ENCODE data around the gene SPEM1.

The SPEM1 gene

GRCh38 chr17:7406235-7406825 is 13.8 kb upstream of the SPEM1 start:
- no peak for TF ChIP-seq POLR2AphosphoS5 (IDR thresholded peaks at IDR 0.05; ENCODE audit: low read depth, low read length)
- no peak for TF ChIP-seq PAX5 (IDR thresholded peaks at IDR 0.05; ENCODE audit: insufficient read depth, low read length, severe bottlenecking)
- TF ChIP-seq SPI1 (IDR thresholded peaks at IDR 0.05; ENCODE audit: low read depth, low read length): no peak
- no peak for TF ChIP-seq TAF1 (IDR thresholded peaks at IDR 0.05; ENCODE audit: low read depth, low read length)
- TF ChIP-seq POLR2A (IDR thresholded peaks at IDR 0.05; ENCODE audit: low read depth, low read length): no peak
- TF ChIP-seq POU2F2 (IDR thresholded peaks at IDR 0.05; ENCODE audit: low read depth, low read length): no peak
- FAIRE-seq (no peak), DNase-seq (ENCODE audit: insufficient read length, low spot score) (no peak)

- TF ChIP-seq POU2F2 (IDR thresholded peaks at IDR 0.05; ENCODE audit: low read depth, low read length) (no peak), POLR2AphosphoS5 (IDR thresholded peaks at IDR 0.05; ENCODE audit: low read depth, low read length) (no peak), PAX5 (IDR thresholded peaks at IDR 0.05; ENCODE audit: insufficient read depth, low read length, severe bottlenecking) (no peak), TAF1 (IDR thresholded peaks at IDR 0.05; ENCODE audit: low read depth, low read length) (no peak), POLR2A (IDR thresholded peaks at IDR 0.05; ENCODE audit: low read depth, low read length) (no peak), SPI1 (IDR thresholded peaks at IDR 0.05; ENCODE audit: low read depth, low read length) (no peak)
- FAIRE-seq: no peak
These were observed 13.0 kb upstream of the SPEM1 start for GRCh38 chr17:7407082-7407481.

GRCh38 chr17:7407485-7408251 is 12.5 kb upstream of the SPEM1 start, which contains the start of gene NLGN2:
NLGN2 (plus strand) TSS chr17:7407845; CDS start chr17:7408256, 411 bp downstream.
- TF ChIP-seq POU2F2 (IDR thresholded peaks at IDR 0.05; ENCODE audit: low read depth, low read length) (no peak), SPI1 (IDR thresholded peaks at IDR 0.05; ENCODE audit: low read depth, low read length) (no peak), TAF1 (IDR thresholded peaks at IDR 0.05; ENCODE audit: low read depth, low read length) (no peak), PAX5 (IDR thresholded peaks at IDR 0.05; ENCODE audit: insufficient read depth, low read length, severe bottlenecking) (no peak), POLR2A (IDR thresholded peaks at IDR 0.05; ENCODE audit: low read depth, low read length) (no peak), POLR2AphosphoS5 (IDR thresholded peaks at IDR 0.05; ENCODE audit: low read depth, low read length) (no peak)
- DNase-seq (ENCODE audit: insufficient read length, low spot score) (no peak), FAIRE-seq (no peak)

More at GRCh38 chr17:7407082-7407481, 13.0 kb upstream of the SPEM1 start:
- no peak for DNase-seq (ENCODE audit: insufficient read length, low spot score)

- DNase-seq (ENCODE audit: insufficient read length, low spot score) (no peak), FAIRE-seq (no peak)
- no peak for TF ChIP-seq POU2F2 (IDR thresholded peaks at IDR 0.05; ENCODE audit: low read depth, low read length)
- no peak for TF ChIP-seq TAF1 (IDR thresholded peaks at IDR 0.05; ENCODE audit: low read depth, low read length)
- no peak for TF ChIP-seq POLR2AphosphoS5 (IDR thresholded peaks at IDR 0.05; ENCODE audit: low read depth, low read length)
- TF ChIP-seq PAX5 (IDR thresholded peaks at IDR 0.05; ENCODE audit: insufficient read depth, low read length, severe bottlenecking): no peak
- TF ChIP-seq POLR2A (IDR thresholded peaks at IDR 0.05; ENCODE audit: low read depth, low read length): no peak
- TF ChIP-seq SPI1 (IDR thresholded peaks at IDR 0.05; ENCODE audit: low read depth, low read length): no peak
These were observed 11.8 kb upstream of the SPEM1 start for GRCh38 chr17:7408252-7408727.

GRCh38 chr17:7408863-7409262 is 11.3 kb upstream of the SPEM1 start:
- TF ChIP-seq POU2F2 (IDR thresholded peaks at IDR 0.05; ENCODE audit: low read depth, low read length) (no peak), POLR2A (IDR thresholded peaks at IDR 0.05; ENCODE audit: low read depth, low read length) (no peak), POLR2AphosphoS5 (IDR thresholded peaks at IDR 0.05; ENCODE audit: low read depth, low read length) (no peak), TAF1 (IDR thresholded peaks at IDR 0.05; ENCODE audit: low read depth, low read length) (no peak), PAX5 (IDR thresholded peaks at IDR 0.05; ENCODE audit: insufficient read depth, low read length, severe bottlenecking) (no peak), SPI1 (IDR thresholded peaks at IDR 0.05; ENCODE audit: low read depth, low read length) (no peak)
- FAIRE-seq (no peak), DNase-seq (ENCODE audit: insufficient read length, low spot score) (no peak)

GRCh38 chr17:7409716-7410115 is 10.4 kb upstream of the SPEM1 start:
- DNase-seq (ENCODE audit: insufficient read length, low spot score) (no peak), FAIRE-seq (no peak)
- TF ChIP-seq PAX5 (IDR thresholded peaks at IDR 0.05; ENCODE audit: insufficient read depth, low read length, severe bottlenecking): no peak
- TF ChIP-seq SPI1 (IDR thresholded peaks at IDR 0.05; ENCODE audit: low read depth, low read length): no peak
- no peak for TF ChIP-seq POU2F2 (IDR thresholded peaks at IDR 0.05; ENCODE audit: low read depth, low read length)
- no peak for TF ChIP-seq POLR2AphosphoS5 (IDR thresholded peaks at IDR 0.05; ENCODE audit: low read depth, low read length)
- TF ChIP-seq POLR2A (IDR thresholded peaks at IDR 0.05; ENCODE audit: low read depth, low read length): no peak
- TF ChIP-seq TAF1 (IDR thresholded peaks at IDR 0.05; ENCODE audit: low read depth, low read length): no peak

GRCh38 chr17:7410634-7411426 is 9.3 kb upstream of the SPEM1 start:
- FAIRE-seq: no peak
- no peak for TF ChIP-seq SPI1 (IDR thresholded peaks at IDR 0.05; ENCODE audit: low read depth, low read length)
- TF ChIP-seq POLR2A (IDR thresholded peaks at IDR 0.05; ENCODE audit: low read depth, low read length): no peak
- TF ChIP-seq POLR2AphosphoS5 (IDR thresholded peaks at IDR 0.05; ENCODE audit: low read depth, low read length): no peak
- no peak for TF ChIP-seq POU2F2 (IDR thresholded peaks at IDR 0.05; ENCODE audit: low read depth, low read length)
- TF ChIP-seq PAX5 (IDR thresholded peaks at IDR 0.05; ENCODE audit: insufficient read depth, low read length, severe bottlenecking): no peak
- no peak for TF ChIP-seq TAF1 (IDR thresholded peaks at IDR 0.05; ENCODE audit: low read depth, low read length)
- DNase-seq (ENCODE audit: insufficient read length, low spot score): no peak

GRCh38 chr17:7411427-7411750 is 8.7 kb upstream of the SPEM1 start:
- TF ChIP-seq POLR2A (IDR thresholded peaks at IDR 0.05; ENCODE audit: low read depth, low read length) (no peak), PAX5 (IDR thresholded peaks at IDR 0.05; ENCODE audit: insufficient read depth, low read length, severe bottlenecking) (no peak), SPI1 (IDR thresholded peaks at IDR 0.05; ENCODE audit: low read depth, low read length) (no peak), POLR2AphosphoS5 (IDR thresholded peaks at IDR 0.05; ENCODE audit: low read depth, low read length) (no peak), TAF1 (IDR thresholded peaks at IDR 0.05; ENCODE audit: low read depth, low read length) (no peak), POU2F2 (IDR thresholded peaks at IDR 0.05; ENCODE audit: low read depth, low read length) (no peak)
- no peak for FAIRE-seq
- DNase-seq (ENCODE audit: insufficient read length, low spot score): no peak

All from GM12891 (cell line).